ENCODE results near the gene BCAR3. TPM values are rescaled to one million over a fixed set of nuclear protein-coding genes. Genes with fewer than 3 reads are reported as not detected.

The BCAR3 gene
- total RNA-seq, 4 donors from 2014 or later = 17.1 to 25.0 (median 22.9) TPM

DNA sequence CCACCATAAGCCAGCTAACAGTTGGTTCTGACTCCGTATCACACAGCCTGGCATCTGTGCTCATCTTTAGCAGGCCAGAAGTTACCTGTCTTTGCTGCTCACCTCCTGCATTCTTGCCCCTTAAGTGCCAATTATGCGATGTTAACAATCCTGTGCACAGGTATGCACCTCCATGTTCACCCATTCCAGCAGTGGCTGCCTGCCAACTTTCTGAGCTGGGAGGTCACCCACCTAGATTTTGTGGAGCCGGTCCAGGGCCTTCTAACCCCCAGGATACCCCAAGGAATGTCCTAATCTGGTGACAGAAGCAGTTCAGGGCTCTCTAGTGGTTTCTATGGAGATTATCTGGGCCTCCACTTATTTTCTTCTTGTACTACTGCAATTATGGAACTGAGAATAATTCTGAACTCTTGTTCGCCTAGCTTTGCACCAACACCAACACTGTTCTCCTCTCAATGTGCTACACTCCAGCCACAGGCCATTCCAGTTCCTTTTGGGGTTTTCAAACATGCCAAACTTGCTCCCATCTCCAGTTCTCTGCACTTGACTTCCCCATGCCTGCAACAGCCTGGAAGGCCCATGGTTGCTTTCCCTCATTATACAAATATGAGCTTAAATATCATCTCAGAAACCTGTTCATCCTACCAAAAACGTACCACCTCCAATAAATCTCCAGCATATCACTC, 9.0 kb downstream of the BCAR3 start:
- in situ Hi-C loops (cut with MboI; ENCODE audit: low sequenced_read_pairs in 4 of 4) (no loop called here), intact Hi-C loops (cut with DNase I; ENCODE audit: low total_unique reads) (no loop called here)
- Histone ChIP-seq H3K4me1 (peaks cover 30 to 67% of the 10 kb centered on the region in 2 donors), H3K27me3 (no peaks in the 10 kb centered on the region), H3K36me3 (no peaks in the 10 kb centered on the region), H3K27ac (peak overlapping the region; percentile 37 to 64 (median 45)), H3K4me3 (no peak overlapping the region), H3K9me3 (no peaks in the 10 kb centered on the region)
- ATAC-seq (no peak), DNase-seq (no peak)
- no peak for TF ChIP-seq POLR2A (IDR thresholded peaks at IDR 0.05)
- TF ChIP-seq, protein P1, sequence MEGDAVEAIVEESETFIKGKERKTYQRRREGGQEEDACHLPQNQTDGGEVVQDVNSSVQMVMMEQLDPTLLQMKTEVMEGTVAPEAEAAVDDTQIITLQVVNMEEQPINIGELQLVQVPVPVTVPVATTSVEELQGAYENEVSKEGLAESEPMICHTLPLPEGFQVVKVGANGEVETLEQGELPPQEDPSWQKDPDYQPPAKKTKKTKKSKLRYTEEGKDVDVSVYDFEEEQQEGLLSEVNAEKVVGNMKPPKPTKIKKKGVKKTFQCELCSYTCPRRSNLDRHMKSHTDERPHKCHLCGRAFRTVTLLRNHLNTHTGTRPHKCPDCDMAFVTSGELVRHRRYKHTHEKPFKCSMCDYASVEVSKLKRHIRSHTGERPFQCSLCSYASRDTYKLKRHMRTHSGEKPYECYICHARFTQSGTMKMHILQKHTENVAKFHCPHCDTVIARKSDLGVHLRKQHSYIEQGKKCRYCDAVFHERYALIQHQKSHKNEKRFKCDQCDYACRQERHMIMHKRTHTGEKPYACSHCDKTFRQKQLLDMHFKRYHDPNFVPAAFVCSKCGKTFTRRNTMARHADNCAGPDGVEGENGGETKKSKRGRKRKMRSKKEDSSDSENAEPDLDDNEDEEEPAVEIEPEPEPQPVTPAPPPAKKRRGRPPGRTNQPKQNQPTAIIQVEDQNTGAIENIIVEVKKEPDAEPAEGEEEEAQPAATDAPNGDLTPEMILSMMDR (IDR thresholded peaks at IDR 0.05 in 4 of 5, conservative IDR thresholded peaks at IDR 0.05 in 1 of 5) = no peak

DNA sequence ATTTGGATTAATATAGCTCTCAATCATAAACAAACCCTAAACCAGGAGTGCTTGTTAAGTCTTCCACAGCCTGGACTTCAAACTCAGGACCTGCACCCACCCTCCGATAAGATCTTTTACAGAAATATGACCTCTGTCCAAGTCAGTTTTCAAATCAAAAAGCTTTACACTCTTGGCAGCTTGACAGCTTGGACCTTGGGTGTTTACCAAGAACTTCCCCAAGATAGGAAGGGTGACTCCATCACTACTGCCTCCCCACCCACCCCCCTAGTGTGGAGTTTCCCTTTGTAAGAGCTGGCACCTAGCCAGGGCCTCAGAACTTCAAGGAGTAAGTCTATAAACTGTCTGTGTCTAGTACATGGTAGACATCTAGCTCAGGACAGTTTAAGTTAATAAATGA, 9.6 kb downstream of the BCAR3 start:
- DNase-seq (peak; percentile 34 to 41), ATAC-seq (peak in 1 of 2 donors; percentile 15)
- Histone ChIP-seq H3K4me1 (peaks cover 30 to 67% of the 10 kb centered on the region in 2 donors), H3K27me3 (no peaks in the 10 kb centered on the region), H3K36me3 (no peaks in the 10 kb centered on the region), H3K27ac (peak overlapping the region in 3 of 4 donors; percentile 45 to 64 (median 45)), H3K9me3 (no peaks in the 10 kb centered on the region), H3K4me3 (no peak overlapping the region)
- intact Hi-C loops (cut with DNase I; ENCODE audit: low total_unique reads) (no loop called here), in situ Hi-C loops (cut with MboI; ENCODE audit: low sequenced_read_pairs in 4 of 4) (no loop called here)
- TF ChIP-seq, protein P1 (IDR thresholded peaks at IDR 0.05 in 4 of 5, conservative IDR thresholded peaks at IDR 0.05 in 1 of 5) = no peak
- TF ChIP-seq POLR2A (IDR thresholded peaks at IDR 0.05) = no peak

DNA sequence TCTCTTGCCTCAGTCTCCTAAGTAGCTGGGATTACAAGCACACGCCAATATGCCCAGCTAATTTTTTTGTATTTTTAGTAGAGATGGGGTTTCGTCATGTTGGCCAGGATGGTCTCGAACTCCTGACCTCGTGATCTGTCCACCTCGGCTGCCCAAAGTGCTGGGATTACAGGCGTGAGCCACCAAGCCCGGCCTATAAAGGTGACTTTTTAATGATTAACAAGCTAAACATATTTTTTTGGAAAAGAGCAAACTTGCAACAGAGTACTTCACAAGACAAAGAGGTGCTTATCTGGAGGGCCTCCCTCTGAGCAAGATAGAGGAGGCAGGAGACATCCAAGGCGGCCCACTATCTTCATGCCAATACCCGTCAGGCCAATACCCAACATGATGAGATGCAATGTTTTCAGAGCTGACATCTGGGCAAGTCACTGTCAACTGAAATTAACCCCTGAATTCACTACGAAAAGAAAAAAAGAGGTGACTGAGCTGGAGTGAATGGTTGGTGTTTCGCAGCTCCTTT, 10.5 kb downstream of the BCAR3 start:
- Histone ChIP-seq H3K36me3 (no peaks in the 10 kb centered on the region), H3K9me3 (no peaks in the 10 kb centered on the region), H3K27ac (peak overlapping the region; percentile 14 to 71 (median 50)), H3K4me1 (peaks cover 39 to 67% of the 10 kb centered on the region in 2 donors), H3K4me3 (no peak overlapping the region), H3K27me3 (no peaks in the 10 kb centered on the region)
- intact Hi-C loops (cut with DNase I; ENCODE audit: low total_unique reads) = no loop called here
- DNase-seq = no peak
- in situ Hi-C loops (cut with MboI; ENCODE audit: low sequenced_read_pairs in 4 of 4) = no loop called here
- TF ChIP-seq, protein P1 (IDR thresholded peaks at IDR 0.05 in 4 of 5, conservative IDR thresholded peaks at IDR 0.05 in 1 of 5) = no peak
- no peak for TF ChIP-seq POLR2A (IDR thresholded peaks at IDR 0.05)
- ATAC-seq = no peak

DNA sequence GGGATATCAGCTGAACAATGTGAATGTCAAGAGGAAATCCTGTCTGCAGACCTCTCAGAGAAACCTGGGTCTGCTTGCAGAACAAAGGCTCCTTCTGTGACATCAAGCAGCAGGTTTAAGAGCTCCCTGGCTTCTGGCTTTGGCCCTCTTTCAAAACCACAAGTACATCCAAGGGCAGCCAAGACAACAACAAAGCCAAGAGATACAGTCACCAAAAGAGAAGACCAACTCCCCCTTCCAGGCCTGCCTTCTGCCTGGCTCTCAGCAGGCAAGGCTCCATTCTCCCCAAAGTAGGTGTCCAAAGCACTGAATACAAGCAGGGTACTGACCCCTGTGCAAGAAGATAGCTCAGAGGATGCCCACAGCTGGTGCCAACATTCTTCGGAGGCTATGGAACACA, 11.5 kb downstream of the BCAR3 start:
- intact Hi-C loops (cut with DNase I; ENCODE audit: low total_unique reads) (no loop called here), in situ Hi-C loops (cut with MboI; ENCODE audit: low sequenced_read_pairs in 4 of 4) (no loop called here)
- ATAC-seq (peak; percentile 90 to 93), DNase-seq (peak; percentile 59 to 65)
- peak overlapping the region in 3 of 4 donors; percentile 53 to 71 (median 56) for H3K27ac ChIP-seq
- H3K4me3 ChIP-seq = no peak overlapping the region
- H3K9me3 ChIP-seq = no peaks in the 10 kb centered on the region
- H3K36me3 ChIP-seq = no peaks in the 10 kb centered on the region
- TF ChIP-seq POLR2A (IDR thresholded peaks at IDR 0.05) = no peak
- TF ChIP-seq, protein P1 (IDR thresholded peaks at IDR 0.05 in 4 of 5, conservative IDR thresholded peaks at IDR 0.05 in 1 of 5) = no peak
- H3K27me3 ChIP-seq = no peaks in the 10 kb centered on the region
- peaks cover 36 to 68% of the 10 kb centered on the region in 2 donors for H3K4me1 ChIP-seq

Measured in gastrocnemius medialis (tissue), 4 donors.